CD14-positive monocyte (primary cell): ENCODE results near the gene CKAP4. TPM values are rescaled to one million over a fixed set of nuclear protein-coding genes. Genes with fewer than 3 reads are reported as not detected.

Experiments used
- DNase-seq, 3 donors: peaks; one replicate each; pipeline ENCODE4 v3.0.0-alpha.2; 2011 to 2022
- H2AFZ ChIP-seq: 2 replicates; pipeline ENCODE4 v1.6.0; 2012; ENCODE audit warnings: mild to moderate bottlenecking, low read depth, low read length, inconsistent platforms; ENCODE audit not compliant: insufficient read depth, poor library complexity, severe bottlenecking
- H3K27ac ChIP-seq, 2 donors: 1 replicate in 1 of 2; 2 replicates in 1 of 2; pipeline ENCODE4 v1.5.1; 2012 to 2013; ENCODE audit warnings: low read length in 2 of 2, control low read depth in 1 of 2, inconsistent platforms in 1 of 2, low read depth in 1 of 2, mild to moderate bottlenecking in 1 of 2
- H3K27me3 ChIP-seq, 2 donors: one replicate each; pipeline versions ENCODE4 v1.6.0 to v1.6.1; 2011 to 2013; ENCODE audit warnings: low read length in 2 of 2; ENCODE audit not compliant: control insufficient read depth in 2 of 2, insufficient read depth in 2 of 2
- H3K36me3 ChIP-seq, 2 donors: replicated peaks in 1 of 2; 1 replicate in 1 of 2; 2 replicates in 1 of 2; pipeline versions ENCODE4 v1.5.1 to v1.6.1; 2012 to 2013; ENCODE audit warnings: low read length in 2 of 2, control low read depth in 1 of 2, inconsistent platforms in 1 of 2, mild to moderate bottlenecking in 1 of 2; ENCODE audit not compliant: insufficient read depth in 2 of 2, control insufficient read depth in 1 of 2
- H3K4me1 ChIP-seq, 2 donors: 1 replicate in 1 of 2; 2 replicates in 1 of 2; pipeline versions ENCODE4 v1.5.1 to v1.6.1; 2012 to 2013; ENCODE audit warnings: low read length in 2 of 2, control low read depth in 1 of 2, inconsistent platforms in 1 of 2, mild to moderate bottlenecking in 1 of 2, moderate library complexity in 1 of 2; ENCODE audit not compliant: insufficient read depth in 2 of 2, control insufficient read depth in 1 of 2
- H3K4me2 ChIP-seq: replicated peaks from 2 replicates; pipeline ENCODE3; 2012; ENCODE audit warnings: low read length, moderate library complexity, mild to moderate bottlenecking; ENCODE audit not compliant: poor library complexity, severe bottlenecking; ENCODE audit errors: extremely low read depth
- H3K4me3 ChIP-seq, 3 experiments: fragments of 200-600 bp in 1 of 3; sonication (generic) in 1 of 3; replicated peaks in 1 of 3; 1 replicate in 2 of 3; 2 replicates in 1 of 3; pipeline ENCODE4 v1.5.1; 2011 to 2013; ENCODE audit warnings: low read length in 3 of 3, mild to moderate bottlenecking in 3 of 3, control low read depth in 2 of 3, low read depth in 2 of 3, inconsistent platforms in 1 of 3, moderate library complexity in 1 of 3
- H3K79me2 ChIP-seq: 2 replicates; pipeline ENCODE4 v1.6.0; 2012; ENCODE audit warnings: mild to moderate bottlenecking, control low read depth, inconsistent platforms, low read length, moderate library complexity; ENCODE audit not compliant: insufficient read depth
- H3K9ac ChIP-seq: 2 replicates; pipeline ENCODE4 v1.6.0; 2017; ENCODE audit warnings: low read length, mild to moderate bottlenecking; ENCODE audit not compliant: insufficient read depth, poor library complexity, severe bottlenecking
- H3K9me3 ChIP-seq, 2 donors: replicated peaks in 1 of 2; 1 replicate in 1 of 2; 2 replicates in 1 of 2; pipeline versions ENCODE4 v1.5.1 to v1.6.1; 2012 to 2013; ENCODE audit warnings: low read length in 2 of 2, control low read depth in 1 of 2; ENCODE audit not compliant: control insufficient read depth in 1 of 2, insufficient read depth in 1 of 2
- H4K20me1 ChIP-seq: 2 replicates; pipeline ENCODE4 v1.6.0; 2012; ENCODE audit warnings: mild to moderate bottlenecking, low read length, control low read depth, moderate library complexity; ENCODE audit not compliant: insufficient read depth
- H3K27ac Mint-ChIP-seq, 7 donors: one replicate each; pipeline ENCODE4 v1.8.0; 2020; ENCODE audit warnings: mild to moderate bottlenecking in 7 of 7, mixed read lengths in 7 of 7, moderate library complexity in 6 of 7, inconsistent platforms in 2 of 7
- H3K27me3 Mint-ChIP-seq, 3 donors: one replicate each; pipeline ENCODE4 v1.8.0; 2021 to 2022; ENCODE audit warnings: low read depth in 3 of 3, mild to moderate bottlenecking in 3 of 3, mixed read lengths in 3 of 3, moderate library complexity in 3 of 3, inconsistent platforms in 1 of 3
- H3K36me3 Mint-ChIP-seq, 2 donors: one replicate each; pipeline ENCODE4 v1.8.0; 2020; ENCODE audit warnings: mixed read lengths in 2 of 2, inconsistent platforms in 1 of 2, mild to moderate bottlenecking in 1 of 2
- H3K4me1 Mint-ChIP-seq: one replicate; pipeline ENCODE4 v1.8.0; 2020; ENCODE audit warnings: mild to moderate bottlenecking, mixed read lengths
- H3K4me3 Mint-ChIP-seq, 2 donors: one replicate each; pipeline ENCODE4 v1.8.0; 2020; ENCODE audit warnings: mild to moderate bottlenecking in 2 of 2, mixed read lengths in 2 of 2, moderate library complexity in 1 of 2
- H3K9me3 Mint-ChIP-seq, 7 donors: one replicate each; pipeline ENCODE4 v1.8.0; 2020 to 2022; ENCODE audit warnings: mixed read lengths in 7 of 7, mild to moderate bottlenecking in 6 of 7, moderate library complexity in 6 of 7, inconsistent platforms in 2 of 7
- CTCF ChIP-seq: fragments of 200-600 bp; IDR thresholded peaks from one replicate; pipeline ENCODE4 v1.8.0; 2022; ENCODE audit warnings: antibody characterized with exemption, mild to moderate bottlenecking
- WGBS: methylation state at CpG from one replicate; pipeline ENCODE4 v1.1.5; 2013; ENCODE audit warnings: missing lambda C conversion rate; ENCODE audit not compliant: insufficient coverage; 5-methylcytosine and 5-hydroxymethylcytosine counted together
- intact Hi-C, 2 donors: fragments of 100-400 bp; cut with micrococcal nuclease; formaldehyde crosslinking; loops; one replicate each; pipeline versions ENCODE4 v1.15.0 to v1.15.1; 2023
- polyA plus RNA-seq, 3 donors: library from polyadenylated mRNA; depleted of rRNA in 1 of 3; unstranded in 2 of 3; stranded (reverse) in 1 of 3; fragments of 300-500 nt in 2 of 3; fragments of >200 nt in 1 of 3; fragmentation: Illumina TruSeq in 2 of 3; gene quantifications; 1 replicate in 2 of 3; 2 replicates in 1 of 3; pipeline ENCODE4 v1.2.3, GENCODE V29; 2012 to 2021

CKAP4 gene
- polyA plus RNA-seq, 3 donors = 46.9 to 59.4 (median 55.9) TPM

- Mint-ChIP-seq H3K4me3 (peak overlapping the region; percentile 76), H3K9me3 (peaks cover 0 to 4% (median 0%) of the 10 kb centered on the region in 7 donors), H3K36me3 (peaks cover 12 to 13% of the 10 kb centered on the region in 2 donors), H3K27me3 (no peaks in the 10 kb centered on the region), H3K27ac (peak overlapping the region; percentile 96 to 99 (median 98)), H3K4me1 (peaks cover 63% of the 10 kb centered on the region)
- peak overlapping the region; percentile 99 for H3K27ac ChIP-seq
- intact Hi-C loops = loop anchor here (5.0 kb wide), 4 partner anchors 33 to 108 kb away; partner anchors contain the start of genes TCP11L2 (in 2 of the 2) and POLR3B (in 1 of the 2)
- peak overlapping the region; percentile 98 for H3K4me2 ChIP-seq
- peaks cover 22% of the 10 kb centered on the region for H4K20me1 ChIP-seq
- peaks cover 0 to 12% of the 10 kb centered on the region in 2 donors for H3K36me3 ChIP-seq
- H3K9me3 ChIP-seq = no peaks in the 10 kb centered on the region
- no peaks in the 10 kb centered on the region for H3K27me3 ChIP-seq
- no peak for TF ChIP-seq CTCF
- DNase-seq = peak; percentile 91 to 97 (median 97)
- peak overlapping the region; percentile 52 to 90 (median 54) for H3K4me3 ChIP-seq
- peaks cover 68 to 74% of the 10 kb centered on the region in 2 donors for H3K4me1 ChIP-seq
- no peak overlapping the region for H2AFZ ChIP-seq
- H3K79me2 ChIP-seq = peaks cover 38% of the 10 kb centered on the region
- whole genome bisulfite sequencing = 0% methylated on average over 3 of the region's 12 CpGs
- peak overlapping the region; percentile 97 for H3K9ac ChIP-seq
These were observed 1.1 kb upstream of the CKAP4 start for GRCh38 chr12:106248846-106249371.

GRCh38 chr12:106248312-106248845 is 559 bp upstream of the CKAP4 start:
- DNase-seq = peak; percentile 38 to 59 (median 43)
- Mint-ChIP-seq H3K27ac (peak overlapping the region; percentile 96 to 99 (median 98)), H3K27me3 (peaks cover 0 to 3% (median 0%) of the 10 kb centered on the region in 3 donors), H3K36me3 (peaks cover 14 to 18% of the 10 kb centered on the region in 2 donors), H3K4me1 (peaks cover 68% of the 10 kb centered on the region), H3K9me3 (peaks cover 0 to 4% (median 0%) of the 10 kb centered on the region in 7 donors), H3K4me3 (peak overlapping the region; percentile 76)
- no peak for TF ChIP-seq CTCF
- H3K4me2 ChIP-seq = peak overlapping the region; percentile 98
- peak overlapping the region; percentile 52 to 90 (median 54) for H3K4me3 ChIP-seq
- H3K27ac ChIP-seq = peak overlapping the region; percentile 99
- H3K79me2 ChIP-seq = peaks cover 43% of the 10 kb centered on the region
- H3K27me3 ChIP-seq = no peaks in the 10 kb centered on the region
- H3K4me1 ChIP-seq = peaks cover 73 to 80% of the 10 kb centered on the region in 2 donors
- H3K36me3 ChIP-seq = peaks cover 0 to 17% of the 10 kb centered on the region in 2 donors
- peaks cover 27% of the 10 kb centered on the region for H4K20me1 ChIP-seq
- intact Hi-C loops = loop anchor here (5.0 kb wide), 4 partner anchors 34 to 109 kb away; partner anchors contain the start of genes TCP11L2 (in 2 of the 2) and POLR3B (in 1 of the 2)
- WGBS = 1% methylated on average over 28 of the region's 36 CpGs
- H2AFZ ChIP-seq = no peak overlapping the region
- H3K9ac ChIP-seq = peak overlapping the region; percentile 97
- no peaks in the 10 kb centered on the region for H3K9me3 ChIP-seq
